GM21717 (cell line): ENCODE measurements around the gene SPINK8.
"Not testable (repeated sequence)": the region's sequence is repeated elsewhere in the genome, so short reads cannot be mapped to it uniquely, and the experiment has no call there.

Experiments used
- ATAC-seq: cut with Tn5 transposase; IDR thresholded peaks from one replicate; pipeline ENCODE4 v1.9.1; 2021; ENCODE audit warnings: mild to moderate bottlenecking, moderate library complexity; ENCODE audit not compliant: unreplicated experiment

Gene SPINK8

DNA sequence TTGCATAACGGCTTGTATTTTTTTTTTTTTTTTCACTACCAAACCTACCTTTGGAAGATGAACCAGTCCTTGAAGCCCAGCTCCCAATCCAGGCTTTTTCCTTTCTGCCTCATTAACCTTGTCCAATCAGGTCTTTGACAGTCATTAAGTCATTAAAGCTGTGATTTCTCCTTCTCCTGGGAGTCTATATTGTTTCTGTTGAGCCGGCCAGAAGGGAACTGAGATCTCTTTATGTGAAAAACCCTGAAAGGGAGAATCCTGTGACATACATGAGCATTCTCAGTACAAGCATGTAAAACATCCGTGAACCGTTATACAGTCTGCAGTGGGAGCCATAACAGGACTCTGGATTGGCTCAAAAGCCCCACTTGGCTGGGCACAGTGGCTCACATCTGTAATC, 52.6 kb downstream of the SPINK8 start:
- ATAC-seq = no peak

DNA sequence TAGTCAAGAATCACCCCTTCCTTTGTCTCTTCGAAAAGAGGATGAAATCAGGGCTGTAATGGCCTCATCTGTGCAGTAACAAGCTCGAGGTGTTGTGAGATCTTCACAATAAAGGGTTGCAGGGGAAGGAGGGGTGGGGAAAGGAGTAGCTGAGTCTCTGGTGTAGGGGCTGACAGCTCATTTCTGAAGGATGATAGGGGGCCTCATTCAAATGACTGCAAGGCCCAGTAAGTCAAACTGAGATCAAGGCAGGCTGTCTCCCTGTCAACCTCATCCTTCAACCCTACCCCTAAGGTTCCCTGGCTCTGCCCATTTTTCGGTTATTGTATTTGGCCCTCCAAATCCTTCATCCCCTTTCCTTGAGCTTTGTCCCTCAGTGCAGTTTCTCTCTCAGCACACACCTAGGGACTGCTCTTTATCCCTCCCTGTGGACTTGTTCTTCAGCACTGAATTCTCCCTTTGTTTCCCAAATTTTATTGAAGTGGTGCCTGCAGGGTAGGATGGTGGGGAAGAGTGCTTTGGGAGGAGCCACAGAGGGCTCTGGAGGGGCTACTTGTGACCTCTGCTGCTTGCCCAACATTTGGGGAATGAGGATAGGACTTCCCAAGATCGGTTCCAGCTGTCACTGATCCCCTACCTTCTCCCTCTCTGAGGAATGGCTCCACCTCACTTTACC, 54.4 kb downstream of the SPINK8 start:
- no peak for ATAC-seq

DNA sequence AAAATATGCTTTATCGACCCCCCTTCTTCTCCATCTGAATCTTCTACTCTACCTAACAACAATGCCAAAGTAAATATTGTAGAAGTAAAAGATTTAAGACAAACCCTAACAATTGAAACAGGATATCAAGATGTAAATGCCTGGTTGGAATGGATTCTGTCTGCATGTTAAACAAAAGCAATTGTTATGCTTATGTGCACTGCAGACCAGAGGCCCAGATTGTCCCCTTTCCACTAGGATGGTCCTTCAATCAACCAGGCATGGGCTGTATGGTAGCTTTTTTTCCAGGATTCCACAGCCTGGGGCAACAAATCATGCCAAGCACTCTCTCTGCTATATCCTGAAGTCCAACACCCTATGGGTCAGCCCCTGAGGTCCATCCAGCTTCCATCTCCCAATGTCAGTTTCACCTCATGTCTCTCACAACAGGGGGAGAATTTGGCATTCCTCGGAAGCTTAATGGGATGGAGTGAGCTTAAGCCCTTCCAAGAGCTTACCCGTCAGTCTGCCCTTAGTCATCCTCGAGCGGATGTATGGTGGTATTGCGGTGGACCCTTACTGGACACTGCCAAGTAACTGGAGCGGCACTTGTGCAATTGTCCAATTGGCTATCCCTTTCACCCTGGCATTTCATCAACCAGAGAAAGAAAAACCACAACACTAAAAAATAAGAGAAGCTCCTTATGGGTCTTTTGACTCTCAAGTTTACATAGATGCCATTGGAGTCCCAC, 56.4 kb downstream of the SPINK8 start:
- no peak for ATAC-seq

DNA sequence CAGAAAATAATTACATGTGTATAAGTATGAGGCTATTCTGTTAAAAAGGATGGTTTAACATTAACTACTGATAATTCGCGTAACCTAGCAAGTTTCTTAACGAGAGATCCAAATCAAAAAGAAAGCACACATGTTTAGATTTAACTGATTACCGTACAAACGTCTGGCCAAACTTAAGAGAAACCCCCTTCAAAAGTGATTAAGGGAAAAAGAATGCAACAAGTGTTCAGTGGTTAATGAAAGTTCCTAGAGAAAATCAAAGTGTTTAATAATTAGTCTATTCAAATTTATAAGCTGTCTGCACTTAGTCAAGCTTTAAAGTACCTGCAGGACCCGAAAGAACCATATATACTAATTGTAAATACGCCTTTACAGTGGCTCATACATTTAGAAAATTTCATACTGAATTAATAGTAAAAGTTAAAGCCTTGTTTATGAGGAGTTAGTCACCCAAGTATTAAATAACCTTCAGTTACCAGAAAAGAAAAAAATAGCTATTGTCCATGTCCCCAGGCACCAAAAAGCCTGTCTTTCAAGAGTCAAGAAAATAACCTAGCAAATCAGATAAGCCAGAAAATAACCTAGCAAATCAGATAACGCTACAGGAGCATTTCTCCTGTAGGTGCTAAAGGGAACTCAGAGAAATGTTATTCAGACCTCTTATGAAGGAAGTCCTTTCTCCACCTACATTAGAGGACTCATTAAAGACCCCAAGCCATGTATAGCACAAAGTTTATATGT, 58.0 kb downstream of the SPINK8 start:
- ATAC-seq = no peak

DNA sequence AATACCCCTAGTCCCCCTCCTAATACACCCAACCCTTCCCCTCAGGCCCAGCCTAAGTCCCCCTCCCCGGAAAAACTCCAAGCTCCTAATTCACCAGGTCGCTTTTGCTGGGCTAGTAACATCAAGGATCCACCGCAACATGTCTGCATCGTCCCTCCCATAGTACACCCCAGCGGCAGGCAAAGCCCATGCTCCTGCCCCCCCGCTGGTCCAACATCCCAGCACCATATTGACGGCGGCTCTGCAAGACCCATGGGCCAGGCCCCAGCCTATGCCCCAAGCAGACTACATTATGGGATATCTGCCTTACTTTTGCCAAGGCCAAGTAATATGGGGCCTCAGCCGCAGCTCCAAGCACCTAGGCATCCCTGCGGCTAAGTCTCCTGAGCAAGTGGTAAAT, 59.0 kb downstream of the SPINK8 start:
- no peak for ATAC-seq

DNA sequence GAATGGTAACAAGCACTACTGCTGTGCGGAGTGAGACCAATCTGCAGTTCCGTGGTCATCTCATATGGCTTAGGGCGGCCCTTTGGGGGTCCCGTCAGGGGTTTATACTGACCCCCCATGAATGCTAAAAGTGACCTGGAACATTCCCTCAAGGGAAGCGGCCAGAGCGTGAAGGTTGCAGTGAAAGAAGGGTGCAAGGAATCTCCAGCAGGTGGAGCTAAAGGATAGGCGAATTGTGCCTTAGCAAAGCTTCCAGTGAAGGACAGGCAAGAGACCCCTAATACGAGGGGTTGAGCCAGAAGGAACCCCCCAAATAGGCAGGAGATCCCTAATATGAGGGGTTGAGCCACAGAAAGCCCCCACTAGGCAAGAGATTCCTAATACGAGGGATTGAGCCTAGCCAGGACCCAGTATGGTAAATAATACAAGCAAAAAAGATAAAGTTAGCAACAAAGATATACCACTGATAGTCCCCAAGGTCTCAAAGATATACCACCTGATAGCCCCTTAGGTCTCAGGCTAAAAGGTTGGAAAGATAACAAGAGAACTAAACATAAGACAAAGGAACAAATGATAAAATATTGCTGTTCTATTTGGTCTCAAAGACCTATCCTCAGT, 59.8 kb downstream of the SPINK8 start:
- no peak for ATAC-seq

DNA sequence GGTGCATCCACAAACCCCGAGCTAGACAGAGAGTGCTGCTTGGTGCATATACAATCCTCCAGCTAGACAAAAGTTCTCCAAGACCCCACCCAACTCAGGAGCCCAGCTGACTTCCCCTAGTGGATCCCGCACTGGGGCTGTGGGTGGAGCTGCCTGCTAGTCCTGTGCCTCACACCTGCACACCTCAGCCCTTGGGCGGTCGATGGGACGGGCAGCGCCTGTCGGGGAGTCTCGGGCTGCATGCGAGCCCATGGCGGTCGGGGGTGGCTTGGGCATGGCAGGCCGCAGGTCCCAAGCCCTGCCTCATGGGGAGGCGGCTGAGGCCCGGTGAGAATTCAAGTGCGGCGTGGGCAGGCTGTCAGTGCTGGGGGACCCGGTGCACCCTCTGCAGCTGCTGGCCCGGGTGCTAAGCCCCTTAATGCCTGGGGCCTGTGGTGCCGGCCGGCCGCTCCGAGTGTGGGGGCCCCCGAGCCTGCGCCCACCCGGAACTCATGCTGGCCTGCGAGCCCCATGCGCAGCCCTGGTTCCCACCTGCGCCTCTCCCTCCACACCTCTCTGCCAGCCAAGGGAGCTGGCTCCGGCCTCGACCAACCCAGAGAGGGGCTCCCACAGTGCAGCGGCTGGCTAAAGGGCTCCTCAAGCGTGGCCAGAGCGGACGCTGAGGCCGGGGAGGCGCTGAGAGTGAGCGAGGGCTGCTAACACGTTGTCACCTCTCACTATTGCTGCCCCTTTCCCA, 61.5 kb downstream of the SPINK8 start:
- no peak for ATAC-seq

DNA sequence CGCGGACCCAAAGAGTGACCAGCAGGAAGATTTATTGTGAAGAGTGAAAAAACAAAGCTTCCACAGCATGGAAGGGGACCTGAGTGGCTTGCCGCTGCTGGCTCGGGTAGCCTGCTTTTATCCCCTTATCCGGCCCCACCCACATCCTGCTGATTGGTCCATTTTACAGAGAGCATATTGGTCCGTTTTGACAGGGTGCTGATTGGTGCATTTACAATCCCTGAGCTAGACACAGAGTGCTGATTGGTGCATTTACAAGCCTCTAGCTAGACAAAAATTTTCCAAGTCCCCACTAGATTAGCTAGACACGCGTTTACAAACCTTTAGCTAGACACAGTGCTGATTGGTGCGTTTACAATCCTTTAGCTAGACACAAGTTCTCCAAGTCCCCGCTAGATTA, 62.2 kb downstream of the SPINK8 start:
- ATAC-seq = not testable (repeated sequence)

DNA sequence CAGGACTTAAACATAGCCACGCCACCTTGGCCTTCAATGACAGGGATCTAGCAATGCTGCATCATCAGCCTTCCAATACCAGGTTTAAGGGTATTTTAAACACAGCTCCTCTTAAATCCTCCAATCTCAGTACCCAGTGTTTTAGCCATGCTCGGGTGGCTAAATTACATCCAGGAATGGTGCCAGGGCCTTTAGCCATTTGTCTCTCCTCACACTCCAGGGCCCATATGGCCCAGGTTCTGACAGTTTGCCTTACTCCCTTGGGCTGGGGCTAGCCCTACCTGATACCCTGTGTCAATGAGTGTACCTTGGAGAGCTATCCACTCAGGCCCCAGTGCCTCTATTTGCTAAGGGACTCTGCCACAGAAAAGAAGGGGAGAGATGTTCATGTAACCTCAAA, 63.2 kb downstream of the SPINK8 start:
- no peak for ATAC-seq

DNA sequence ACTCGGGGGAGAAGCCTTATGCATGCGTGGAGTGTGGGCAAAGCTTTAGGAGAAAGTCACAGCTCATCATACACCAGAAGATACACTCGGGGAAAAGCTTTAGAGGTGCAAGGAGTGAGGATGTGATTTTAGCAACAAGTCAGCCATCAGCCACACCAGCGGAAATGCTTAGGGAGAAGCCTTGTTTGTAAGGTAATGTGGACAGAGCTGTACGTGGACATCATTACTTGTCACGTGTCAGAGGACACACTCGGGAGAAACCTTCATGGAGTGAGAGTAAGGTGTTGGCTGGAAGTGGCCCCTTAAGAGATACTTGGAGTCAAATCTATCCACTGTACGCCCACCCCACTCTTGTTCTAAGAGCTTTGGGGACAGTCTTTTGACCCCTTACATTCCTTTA, 63.9 kb downstream of the SPINK8 start:
- ATAC-seq = no peak

DNA sequence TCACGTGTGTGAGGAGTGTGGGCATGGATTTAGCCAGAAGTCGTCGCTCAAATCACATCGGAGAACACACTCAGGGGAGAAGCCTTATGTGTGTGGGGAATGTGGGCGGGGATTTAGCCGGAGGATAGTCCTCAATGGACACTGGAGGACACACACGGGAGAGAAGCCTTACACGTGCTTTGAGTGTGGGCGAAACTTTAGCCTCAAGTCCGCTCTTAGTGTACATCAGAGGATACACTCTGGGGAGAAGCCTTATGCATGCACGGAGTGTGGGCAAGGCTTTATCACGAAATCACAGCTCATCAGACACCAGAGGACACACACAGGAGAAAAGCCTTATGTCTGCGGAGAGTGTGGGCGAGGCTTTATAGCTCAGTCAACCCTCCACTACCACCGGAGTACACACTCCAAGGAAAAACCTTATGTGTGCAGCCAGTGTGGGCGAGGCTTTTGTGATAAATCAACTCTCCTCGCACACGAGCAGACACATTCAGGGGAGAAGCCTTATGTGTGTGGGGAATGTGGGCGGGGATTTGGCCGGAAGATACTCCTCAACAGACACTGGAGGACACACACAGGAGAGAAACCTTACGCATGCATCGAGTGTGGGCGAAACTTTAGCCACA, 64.4 kb downstream of the SPINK8 start:
- peak; percentile 4 for ATAC-seq

DNA sequence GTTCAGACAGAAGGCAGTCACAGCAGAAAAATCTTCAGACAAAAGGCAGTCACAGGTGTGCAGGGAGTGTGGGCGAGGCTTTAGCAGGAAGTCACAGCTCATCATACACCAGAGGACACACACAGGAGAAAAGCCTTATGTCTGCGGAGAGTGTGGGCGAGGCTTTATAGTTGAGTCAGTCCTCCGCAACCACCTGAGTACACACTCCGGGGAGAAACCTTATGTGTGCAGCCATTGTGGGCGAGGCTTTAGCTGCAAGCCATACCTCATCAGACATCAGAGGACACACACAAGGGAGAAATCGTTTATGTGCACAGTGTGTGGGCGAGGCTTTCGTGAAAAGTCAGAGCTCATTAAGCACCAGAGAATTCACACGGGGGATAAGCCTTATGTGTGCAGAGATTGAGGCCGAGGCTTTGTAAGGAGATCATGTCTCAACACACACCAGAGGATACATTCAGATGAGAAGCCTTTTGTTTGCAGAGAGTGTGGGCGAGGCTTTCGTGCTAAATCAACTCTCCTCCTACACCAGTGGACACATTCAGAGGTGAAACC, 65.0 kb downstream of the SPINK8 start:
- peak; percentile 50 for ATAC-seq

DNA sequence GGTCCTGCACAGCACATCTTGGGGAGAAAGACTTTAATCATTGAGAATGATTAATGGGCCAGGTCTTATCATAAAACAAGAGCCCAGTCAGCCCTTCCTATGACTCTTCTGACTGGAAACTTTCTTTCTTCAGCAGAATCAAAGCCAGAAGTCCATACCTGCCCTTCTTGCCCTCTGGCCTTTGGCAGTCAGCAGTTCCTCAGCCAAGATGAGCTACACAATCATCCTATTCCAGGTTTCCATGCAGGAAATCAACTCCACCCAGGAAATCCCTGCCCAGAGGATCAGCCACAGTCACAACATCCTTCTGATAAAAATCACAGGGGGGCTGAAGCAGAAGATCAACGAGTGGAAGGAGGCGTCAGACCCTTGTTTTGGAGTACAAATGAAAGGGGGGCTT, 65.7 kb downstream of the SPINK8 start:
- no peak for ATAC-seq

DNA sequence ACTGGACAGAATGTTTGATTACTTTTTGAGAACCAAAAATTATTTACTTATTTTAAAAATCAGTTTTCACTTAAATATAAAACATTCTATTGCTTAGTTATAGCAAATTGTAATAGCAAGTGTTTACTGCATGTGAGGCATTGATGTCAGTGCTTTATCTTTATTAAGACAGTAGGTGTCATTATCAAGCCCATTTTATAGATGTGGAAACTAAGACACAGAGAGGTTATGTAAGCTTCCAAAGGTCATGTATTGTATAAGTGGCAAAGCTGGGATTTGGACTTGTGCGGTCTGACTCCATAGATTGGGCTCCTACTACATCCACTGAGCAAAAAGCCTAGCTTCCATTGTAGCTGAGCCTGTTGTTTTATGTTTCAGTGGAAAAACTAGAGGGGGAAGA, 74.9 kb downstream of the SPINK8 start:
- ATAC-seq = no peak
